ENCODE results near the gene DPH3. TPM values are rescaled to one million over a fixed set of nuclear protein-coding genes. Genes with fewer than 3 reads are reported as not detected.

The DPH3 gene
- total RNA-seq, 1 experiment from 2014 or later = 16.8 TPM

- Mint-ChIP-seq H3K27ac (ENCODE audit: unreplicated experiment) (no peak overlapping the region), H3K27me3 (ENCODE audit: unreplicated experiment) (no peaks in the 10 kb centered on the region), H3K4me1 (ENCODE audit: low read depth, unreplicated experiment) (no peaks in the 10 kb centered on the region), H3K36me3 (ENCODE audit: insufficient read depth, unreplicated experiment) (peaks cover 4% of the 10 kb centered on the region), H3K4me3 (ENCODE audit: low read depth, unreplicated experiment) (no peak overlapping the region), H3K9me3 (ENCODE audit: low read depth, unreplicated experiment) (peaks cover 4% of the 10 kb centered on the region)
- no peak for TF ChIP-seq CTCF (IDR thresholded peaks at IDR 0.05; ENCODE audit: unreplicated experiment)
- no TSS peak for BruUV-seq (replicated peaks)
- intact Hi-C loops (cut with micrococcal nuclease; ENCODE audit: unreplicated experiment) = loop anchor here (1.0 kb wide), 2 partner anchors 227 to 260 kb away; no protein-coding TSS in a partner anchor
- DNase-seq = peak; percentile 30
- CTCF ChIA-PET = interaction anchor here (0.6 to 1.9 kb wide), 8 partner anchors 15 to 539 kb away, joined by 3 to 15 read pairs (median 3); no protein-coding TSS in a partner anchor
Observed at GRCh38 chr3:16290007-16290826, 25.5 kb upstream of the DPH3 start.

GRCh38 chr3:16289144-16289889 lies 24.6 kb upstream of the DPH3 start:
- H3K9me3 Mint-ChIP-seq (ENCODE audit: low read depth, unreplicated experiment) = peaks cover 4% of the 10 kb centered on the region
- TF ChIP-seq CTCF (IDR thresholded peaks at IDR 0.05; ENCODE audit: unreplicated experiment) = no peak
- no peaks in the 10 kb centered on the region for H3K4me1 Mint-ChIP-seq (ENCODE audit: low read depth, unreplicated experiment)
- peaks cover 4% of the 10 kb centered on the region for H3K36me3 Mint-ChIP-seq (ENCODE audit: insufficient read depth, unreplicated experiment)
- DNase-seq = no peak
- no peak overlapping the region for H3K4me3 Mint-ChIP-seq (ENCODE audit: low read depth, unreplicated experiment)
- no peak overlapping the region for H3K27ac Mint-ChIP-seq (ENCODE audit: unreplicated experiment)
- intact Hi-C loops (cut with micrococcal nuclease; ENCODE audit: unreplicated experiment) = no loop called here
- no TSS peak for BruUV-seq (replicated peaks)
- H3K27me3 Mint-ChIP-seq (ENCODE audit: unreplicated experiment) = no peaks in the 10 kb centered on the region
- CTCF ChIA-PET = interaction anchor here (0.6 to 1.9 kb wide), 3 partner anchors 18 to 256 kb away, joined by 3 to 15 read pairs (median 3); no protein-coding TSS in a partner anchor

- no peaks in the 10 kb centered on the region for H3K4me1 Mint-ChIP-seq (ENCODE audit: low read depth, unreplicated experiment)
- intact Hi-C loops (cut with micrococcal nuclease; ENCODE audit: unreplicated experiment) = no loop called here
- H3K4me3 Mint-ChIP-seq (ENCODE audit: low read depth, unreplicated experiment) = no peak overlapping the region
- H3K36me3 Mint-ChIP-seq (ENCODE audit: insufficient read depth, unreplicated experiment) = peaks cover 4% of the 10 kb centered on the region
- H3K9me3 Mint-ChIP-seq (ENCODE audit: low read depth, unreplicated experiment) = peaks cover 4% of the 10 kb centered on the region
- H3K27ac Mint-ChIP-seq (ENCODE audit: unreplicated experiment) = no peak overlapping the region
- CTCF ChIA-PET = interaction anchor here (0.6 kb wide), 1 partner anchor 257 kb away, joined by 3 read pairs; no protein-coding TSS in a partner anchor
- TF ChIP-seq CTCF (IDR thresholded peaks at IDR 0.05; ENCODE audit: unreplicated experiment) = no peak
- H3K27me3 Mint-ChIP-seq (ENCODE audit: unreplicated experiment) = no peaks in the 10 kb centered on the region
- DNase-seq = no peak
- no TSS peak for BruUV-seq (replicated peaks)
Observed at GRCh38 chr3:16288664-16289063, 23.9 kb upstream of the DPH3 start.

- no peaks in the 10 kb centered on the region for H3K9me3 Mint-ChIP-seq (ENCODE audit: low read depth, unreplicated experiment)
Observed at GRCh38 chr3:16286751-16287543, 22.2 kb upstream of the DPH3 start.

More at GRCh38 chr3:16286751-16287543, 22.2 kb upstream of the DPH3 start:
- intact Hi-C loops (cut with micrococcal nuclease; ENCODE audit: unreplicated experiment) = no loop called here
- no peaks in the 10 kb centered on the region for H3K4me1 Mint-ChIP-seq (ENCODE audit: low read depth, unreplicated experiment)
- TF ChIP-seq CTCF (IDR thresholded peaks at IDR 0.05; ENCODE audit: unreplicated experiment) = no peak
- CTCF ChIA-PET = interaction anchor here (0.6 kb wide), 1 partner anchor 438 kb away, joined by 3 read pairs; no protein-coding TSS in a partner anchor
- peaks cover 5% of the 10 kb centered on the region for H3K36me3 Mint-ChIP-seq (ENCODE audit: insufficient read depth, unreplicated experiment)
- BruUV-seq (replicated peaks) = no TSS peak
- no peak for DNase-seq
- no peak overlapping the region for H3K27ac Mint-ChIP-seq (ENCODE audit: unreplicated experiment)
- no peaks in the 10 kb centered on the region for H3K27me3 Mint-ChIP-seq (ENCODE audit: unreplicated experiment)
- H3K4me3 Mint-ChIP-seq (ENCODE audit: low read depth, unreplicated experiment) = no peak overlapping the region
